ENCODE measurements around the gene NELFB.

GRCh38 chr9:137262909-137263285 is 7.8 kb downstream of the NELFB start:
- TF ChIP-seq CTCF (IDR thresholded peaks at IDR 0.05 in 8 of 11, conservative IDR thresholded peaks at IDR 0.05 in 3 of 11), result no peak
- TF ChIP-seq POLR2AphosphoS5 (IDR thresholded peaks at IDR 0.05), result peak; percentile 17 to 57 (median 40)

All from spleen (tissue), 7 donors.